Measurements from ENCODE around the gene SORCS2.

DNA sequence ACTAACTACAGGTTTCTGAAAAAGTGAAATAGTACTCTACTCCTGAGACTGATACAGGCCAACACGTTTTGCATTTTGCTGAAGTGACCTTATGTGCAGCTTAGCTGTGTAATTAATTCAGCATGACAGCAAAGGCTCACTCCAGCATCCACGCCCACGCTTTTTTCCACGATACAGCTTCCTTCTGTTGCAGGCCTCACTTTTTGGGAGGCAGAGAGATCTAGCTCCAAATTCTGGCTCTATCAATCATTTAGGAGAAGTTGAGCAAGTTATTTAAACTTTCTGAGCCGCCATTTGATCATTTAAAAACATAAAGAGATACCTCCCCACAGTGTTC is 587.1 kb downstream of the SORCS2 start:
- TF ChIP-seq, protein P1, sequence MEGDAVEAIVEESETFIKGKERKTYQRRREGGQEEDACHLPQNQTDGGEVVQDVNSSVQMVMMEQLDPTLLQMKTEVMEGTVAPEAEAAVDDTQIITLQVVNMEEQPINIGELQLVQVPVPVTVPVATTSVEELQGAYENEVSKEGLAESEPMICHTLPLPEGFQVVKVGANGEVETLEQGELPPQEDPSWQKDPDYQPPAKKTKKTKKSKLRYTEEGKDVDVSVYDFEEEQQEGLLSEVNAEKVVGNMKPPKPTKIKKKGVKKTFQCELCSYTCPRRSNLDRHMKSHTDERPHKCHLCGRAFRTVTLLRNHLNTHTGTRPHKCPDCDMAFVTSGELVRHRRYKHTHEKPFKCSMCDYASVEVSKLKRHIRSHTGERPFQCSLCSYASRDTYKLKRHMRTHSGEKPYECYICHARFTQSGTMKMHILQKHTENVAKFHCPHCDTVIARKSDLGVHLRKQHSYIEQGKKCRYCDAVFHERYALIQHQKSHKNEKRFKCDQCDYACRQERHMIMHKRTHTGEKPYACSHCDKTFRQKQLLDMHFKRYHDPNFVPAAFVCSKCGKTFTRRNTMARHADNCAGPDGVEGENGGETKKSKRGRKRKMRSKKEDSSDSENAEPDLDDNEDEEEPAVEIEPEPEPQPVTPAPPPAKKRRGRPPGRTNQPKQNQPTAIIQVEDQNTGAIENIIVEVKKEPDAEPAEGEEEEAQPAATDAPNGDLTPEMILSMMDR (IDR thresholded peaks at IDR 0.05), result no peak
- TF ChIP-seq POLR2AphosphoS5 (IDR thresholded peaks at IDR 0.05), result no peak
- TF ChIP-seq POLR2A (IDR thresholded peaks at IDR 0.05), result no peak
